GM21619 (cell line): Measurements from ENCODE around the gene SSBP3.
A peak's percentile ranks its signal among the peaks of the same experiment; 100 is the strongest.

ENCODE experiments used
- ATAC-seq: cut with Tn5 transposase; IDR thresholded peaks from one replicate; pipeline ENCODE4 v1.9.1; 2021; ENCODE audit not compliant: unreplicated experiment

SSBP3 gene

DNA sequence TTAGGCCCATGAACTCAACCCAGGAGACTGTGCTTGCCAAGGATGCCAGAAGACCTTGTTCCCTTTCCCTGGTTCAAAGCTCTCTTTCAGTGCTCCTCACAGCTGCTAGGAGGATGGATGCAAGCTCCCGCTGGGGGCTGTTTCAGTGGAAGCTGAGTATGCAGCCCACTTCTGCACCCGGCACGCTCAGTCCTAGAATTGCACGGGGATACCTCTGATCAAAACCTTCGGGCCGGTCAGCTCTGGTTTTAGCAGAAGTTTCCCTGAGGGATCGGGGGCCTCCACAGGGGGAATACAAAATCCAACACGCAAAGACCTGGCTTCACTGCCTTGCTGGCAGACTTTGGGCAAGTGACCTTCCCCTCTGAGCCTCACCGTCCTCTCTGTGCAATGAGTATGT, 4.2 kb upstream of the SSBP3 start:
- no peak for ATAC-seq

DNA sequence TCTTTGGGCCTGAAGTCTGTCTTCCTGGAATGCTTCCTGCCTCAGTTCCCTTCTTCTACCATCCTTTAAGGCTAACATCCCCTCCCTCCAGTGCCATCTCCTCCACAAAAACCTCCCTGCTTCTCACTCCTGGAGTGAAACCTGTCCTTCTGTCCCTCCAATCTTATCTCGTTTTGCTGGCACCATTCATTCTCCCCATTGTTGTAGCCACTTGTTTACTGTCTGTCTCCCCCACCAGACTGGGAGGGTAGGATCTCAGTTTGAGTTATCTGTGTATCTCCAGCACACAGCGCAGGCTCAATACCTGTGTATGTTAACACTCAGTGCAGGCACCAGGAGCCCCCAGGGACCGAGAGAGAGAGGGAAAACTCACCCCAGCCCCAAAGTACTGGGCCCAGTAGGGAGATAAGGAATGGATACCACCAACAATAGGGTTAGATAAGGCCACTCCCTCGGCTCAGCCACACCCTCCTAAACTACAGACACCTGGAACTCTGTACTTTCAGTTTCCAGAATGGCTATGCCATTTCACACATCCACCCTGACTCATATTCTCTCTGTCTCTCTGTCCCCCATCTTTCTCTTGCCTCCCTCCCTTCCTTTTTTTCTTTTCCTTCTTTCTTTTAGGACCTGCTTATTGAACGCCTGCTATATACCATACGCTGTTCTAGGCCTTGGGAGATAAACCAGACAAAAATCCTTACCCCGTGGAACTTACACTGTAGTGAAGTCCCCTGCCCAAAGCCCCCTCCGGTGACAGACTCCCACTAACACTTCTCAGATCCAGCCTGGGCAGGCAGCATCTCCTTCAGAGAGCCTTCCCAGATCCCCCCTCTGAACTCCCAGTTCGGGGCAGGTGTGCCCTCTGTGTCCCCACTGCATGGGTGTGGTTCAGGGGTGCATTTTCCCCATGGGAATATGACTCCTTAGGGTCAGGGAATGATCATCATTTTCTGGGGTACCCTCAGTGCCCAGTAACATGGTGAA, 3.3 kb upstream of the SSBP3 start:
- ATAC-seq = peak; percentile 34

DNA sequence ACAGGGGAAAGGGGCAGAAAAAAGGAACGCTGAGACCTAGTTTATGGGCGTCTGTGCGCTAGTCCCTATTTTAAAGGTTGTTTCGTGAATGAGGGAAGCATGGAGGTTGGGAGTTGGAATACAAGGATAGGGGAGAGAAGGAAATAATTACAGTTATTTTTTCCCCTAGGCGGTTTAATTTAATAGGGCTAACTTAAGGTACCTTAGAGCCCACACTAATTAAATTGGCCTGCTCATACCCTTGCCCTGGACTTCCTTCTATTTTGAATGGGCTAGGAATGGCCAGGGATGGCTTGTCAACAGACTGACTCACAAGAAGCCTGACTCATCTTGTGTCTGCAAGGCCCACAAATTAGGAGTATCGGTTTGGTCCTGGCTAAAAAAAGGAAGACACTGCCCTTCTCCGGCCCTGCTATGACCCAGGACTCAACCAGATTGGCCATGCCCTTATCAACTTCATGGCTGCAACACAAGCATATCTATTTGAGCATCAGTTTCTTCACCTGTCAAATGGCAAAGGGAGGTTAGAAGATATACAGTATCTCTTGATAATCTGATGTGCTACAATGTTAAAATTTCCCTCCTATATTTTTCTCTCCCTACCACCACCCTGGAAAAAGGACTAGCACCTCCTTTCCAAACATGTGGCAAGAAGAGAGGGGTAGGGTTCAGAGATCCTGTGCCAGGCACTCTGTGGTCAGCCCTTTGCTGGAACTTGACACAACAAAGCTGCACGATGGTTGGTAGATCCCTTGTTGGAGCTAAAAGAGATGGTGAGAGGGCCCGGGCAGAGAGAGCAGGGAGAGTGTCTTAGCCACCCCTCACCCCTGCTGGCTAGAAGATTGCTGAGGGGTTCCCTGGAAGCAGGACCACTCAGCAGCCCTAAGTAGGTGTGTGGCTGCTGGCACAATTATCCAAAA, 2.2 kb upstream of the SSBP3 start:
- no peak for ATAC-seq

DNA sequence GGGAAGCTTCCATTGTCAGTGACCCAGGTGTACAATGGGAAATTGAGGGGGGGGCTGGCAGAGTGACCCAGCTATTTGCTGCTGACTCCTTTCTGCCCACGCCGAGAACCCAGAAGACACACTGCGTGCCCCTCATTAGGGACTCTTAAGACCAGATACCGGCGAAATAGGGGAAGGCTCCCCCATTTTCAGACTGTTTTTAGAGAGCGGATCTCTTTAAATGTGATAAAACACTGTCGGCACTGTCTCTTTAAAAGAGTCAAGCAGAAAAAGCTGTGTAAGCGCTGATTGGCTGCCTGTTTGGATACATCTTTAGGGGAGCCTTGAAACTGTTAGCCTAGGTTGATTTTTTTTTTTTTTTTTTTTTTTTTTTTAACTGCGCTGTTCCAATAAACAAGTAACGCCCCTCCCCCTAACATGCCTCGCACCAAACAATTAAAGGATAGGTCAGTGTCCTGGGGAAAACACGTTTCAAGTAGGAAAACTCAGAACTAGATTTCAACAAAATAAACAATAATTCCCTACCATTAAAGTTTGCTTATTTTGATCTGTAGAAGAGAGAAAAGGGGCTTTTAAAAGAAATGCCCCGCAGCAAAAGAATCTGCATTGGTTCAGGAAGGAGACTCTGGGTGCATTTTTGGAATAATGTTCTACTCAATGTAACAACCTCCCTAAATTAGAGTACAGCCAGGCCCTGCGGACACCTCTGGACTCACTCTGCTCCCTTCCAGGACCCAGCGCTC, 1.4 kb upstream of the SSBP3 start:
- ATAC-seq = peak; percentile 20

DNA sequence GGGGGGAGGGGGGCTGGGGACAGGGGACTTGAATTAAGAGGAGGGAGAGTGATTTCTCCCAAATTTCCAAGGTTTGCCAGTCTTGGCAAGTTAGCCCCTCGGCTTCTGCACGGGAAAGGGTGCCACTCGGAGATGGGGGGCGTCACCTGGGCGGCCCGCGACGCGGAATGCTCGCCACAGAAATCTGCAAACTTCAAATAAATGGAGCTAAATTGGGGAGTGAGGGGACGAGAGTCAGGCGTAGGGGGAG, 885 bp upstream of the SSBP3 start:
- ATAC-seq = no peak

DNA sequence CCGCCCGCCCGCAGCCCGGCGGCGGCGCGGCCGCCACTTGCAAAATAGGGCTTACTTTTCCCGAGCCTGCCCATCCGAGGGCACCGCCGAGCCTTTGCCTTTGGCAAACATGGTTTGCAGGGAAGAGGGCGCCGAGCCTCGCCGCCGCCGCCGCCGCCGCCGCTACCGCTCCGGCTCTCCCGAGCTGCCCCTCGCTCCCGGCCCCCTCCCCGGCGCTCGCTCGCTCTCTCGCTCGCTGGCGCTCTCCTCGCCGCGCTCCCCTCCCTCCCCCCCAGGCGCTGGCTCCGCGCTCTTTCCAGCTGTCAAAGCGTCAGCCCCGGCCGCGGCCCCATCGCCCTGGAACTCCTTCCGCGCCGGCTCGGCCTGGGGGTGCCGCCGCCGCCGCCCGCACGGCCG, 298 bp downstream of the SSBP3 start:
- ATAC-seq = no peak

DNA sequence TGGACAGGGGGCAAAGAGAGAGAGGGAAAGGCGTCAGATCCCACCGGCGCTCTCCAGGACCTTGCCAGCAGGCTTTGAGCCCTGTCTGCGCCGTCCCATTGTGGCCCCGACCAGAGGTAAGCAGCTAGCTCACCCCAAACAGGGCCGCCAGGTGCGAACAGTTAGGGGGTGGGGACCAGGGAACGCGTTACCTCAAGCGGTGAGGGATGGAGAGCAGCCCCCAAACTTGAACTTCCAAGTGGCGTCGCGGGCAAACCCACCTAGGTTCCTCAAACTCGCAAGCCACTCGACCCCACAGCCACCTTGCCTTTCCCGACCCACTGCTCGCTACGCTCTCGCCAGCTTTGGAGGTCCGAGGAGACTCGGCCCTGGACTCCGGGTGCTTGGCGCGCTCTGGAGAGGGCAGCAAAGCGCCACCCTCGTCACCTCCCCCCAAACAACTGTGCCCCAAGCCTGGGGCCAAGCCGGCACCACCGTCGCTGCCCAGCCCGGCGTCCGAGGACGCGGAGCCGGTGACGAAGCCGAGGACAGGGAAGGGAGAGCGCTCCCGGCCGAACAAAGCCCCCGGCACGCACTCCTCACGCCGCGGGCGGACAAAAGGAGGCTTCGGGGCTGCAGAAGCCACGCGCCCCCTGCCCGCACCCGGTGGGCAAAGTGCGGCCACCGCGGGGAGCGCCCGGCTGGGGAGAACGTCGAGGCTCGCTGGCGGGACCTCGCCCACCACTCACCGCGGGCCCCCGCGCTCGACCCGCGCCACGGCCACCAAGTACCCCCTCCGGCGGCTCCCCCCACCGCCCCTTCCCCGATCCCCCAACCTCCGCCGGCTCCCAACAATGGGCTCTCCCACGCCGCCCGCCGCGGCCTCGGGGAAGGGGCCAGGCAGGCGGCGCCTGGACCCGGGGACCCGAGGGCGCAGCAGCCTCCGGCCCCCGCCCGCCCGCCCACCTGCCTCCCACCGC, 976 bp downstream of the SSBP3 start:
- ATAC-seq = peak; percentile 2

DNA sequence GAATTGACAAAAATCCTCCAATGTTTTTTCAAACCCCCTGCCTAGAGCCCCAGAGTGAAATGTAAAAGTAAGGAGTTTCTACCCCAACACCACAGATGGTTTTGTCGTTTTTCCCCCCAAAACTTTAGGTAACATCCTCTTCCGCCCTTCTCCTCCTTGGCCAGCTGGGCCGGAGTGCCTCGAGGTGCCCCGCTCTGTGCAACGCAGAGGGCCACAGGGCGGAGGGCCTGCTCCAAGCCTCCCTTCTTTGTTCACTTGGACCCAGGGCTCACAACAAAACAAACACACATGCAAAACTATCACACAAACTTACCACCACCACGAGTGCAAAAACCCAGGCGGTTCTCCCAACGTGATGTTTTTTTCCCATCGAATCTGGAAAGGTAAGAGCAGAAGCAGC, 1.9 kb downstream of the SSBP3 start:
- ATAC-seq = no peak

DNA sequence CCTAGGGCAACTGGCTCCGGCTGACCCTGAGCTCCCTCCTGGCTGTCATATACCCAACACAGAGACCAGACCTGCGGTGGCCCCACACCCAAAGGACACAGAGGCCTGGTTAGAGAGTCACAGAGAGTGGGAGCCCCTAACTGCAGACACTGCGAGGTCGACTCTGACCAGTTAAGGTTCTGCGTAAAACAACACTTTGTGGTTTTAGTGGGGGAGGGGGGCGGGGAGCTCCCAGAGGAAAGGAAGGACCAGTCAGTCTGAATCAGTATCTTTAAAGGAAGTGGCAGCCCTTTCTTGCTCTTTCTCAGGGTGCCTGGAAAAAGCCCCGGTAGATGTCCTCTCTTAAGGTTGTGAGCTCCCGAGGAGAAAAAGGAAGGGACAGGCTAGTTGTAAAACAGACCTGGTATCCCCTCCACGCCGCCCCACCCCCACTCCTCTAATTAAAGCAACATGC, 2.4 kb downstream of the SSBP3 start:
- no peak for ATAC-seq

DNA sequence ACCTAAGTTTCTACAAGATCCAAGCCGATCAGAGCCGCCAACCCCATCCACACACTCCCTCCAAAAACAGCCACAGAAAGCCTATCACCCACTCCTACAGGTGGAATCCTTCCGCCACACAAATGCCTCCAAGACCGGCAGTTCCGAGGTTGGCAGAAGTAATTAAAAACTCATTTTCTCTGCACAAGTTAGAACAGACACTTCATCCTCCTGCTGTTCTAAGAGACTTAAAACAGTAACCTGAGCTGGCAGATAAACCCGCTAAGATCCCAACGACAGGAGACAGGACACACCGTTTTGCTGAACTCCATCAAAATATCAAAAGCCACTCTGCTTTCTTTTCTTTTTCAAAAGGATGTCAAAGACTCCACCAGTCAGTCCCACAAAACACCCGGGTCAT, 2.8 kb downstream of the SSBP3 start:
- no peak for ATAC-seq

DNA sequence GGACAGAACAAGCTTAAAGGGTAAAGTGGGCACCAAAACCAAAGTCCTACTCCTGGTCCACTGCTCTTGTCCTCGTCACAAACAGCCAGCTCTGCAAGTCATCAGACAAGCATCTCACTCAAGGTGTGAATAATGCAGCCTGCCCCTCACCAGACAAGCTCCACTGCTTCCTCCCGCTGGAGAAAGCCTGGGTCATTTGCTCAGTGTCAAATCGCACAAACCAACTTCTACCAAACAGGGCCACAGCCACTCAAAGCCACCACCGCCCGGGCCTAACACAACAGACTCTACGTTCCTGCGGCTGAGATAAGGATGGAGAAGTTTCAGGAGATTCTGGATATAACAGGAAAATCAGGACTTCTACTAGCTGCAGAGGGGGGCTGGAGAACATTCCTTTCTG, 3.3 kb downstream of the SSBP3 start:
- ATAC-seq = no peak

DNA sequence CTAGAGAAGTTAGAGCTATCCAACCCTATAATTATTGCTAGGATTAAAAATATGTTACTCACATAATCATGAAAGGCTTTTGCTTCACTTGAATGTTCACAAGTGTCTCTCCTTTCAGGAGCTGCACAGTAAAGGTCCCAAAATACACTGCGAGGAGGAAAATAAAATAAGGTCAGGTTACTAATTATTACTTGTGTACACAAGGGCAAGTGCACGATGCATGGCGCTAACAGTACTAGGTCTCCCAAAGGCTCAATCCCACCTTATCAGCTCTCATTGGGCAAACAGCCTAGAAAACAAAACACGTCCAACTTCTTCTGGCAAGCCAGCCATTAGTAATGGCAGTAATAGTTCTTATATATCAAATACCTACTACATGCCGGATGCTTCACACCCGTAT, 4.4 kb downstream of the SSBP3 start:
- no peak for ATAC-seq

DNA sequence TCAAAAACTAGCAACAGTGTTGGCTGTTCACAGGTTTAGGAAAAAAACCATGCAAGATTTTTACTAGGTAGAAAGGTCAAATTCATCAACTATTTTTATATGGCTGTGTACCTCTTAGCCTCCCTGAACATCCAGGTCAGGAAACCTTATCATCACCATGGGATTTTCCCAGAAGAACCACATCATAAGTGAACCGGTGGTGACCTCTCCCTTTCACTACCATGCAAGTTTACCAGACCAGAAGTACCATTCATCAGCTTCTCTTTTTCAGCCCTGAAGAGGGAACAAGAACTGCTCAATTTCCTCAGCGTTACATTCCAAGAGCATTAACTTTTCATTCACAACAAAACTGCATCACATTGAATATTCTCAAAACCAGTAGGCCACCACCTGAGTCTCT, 5.9 kb downstream of the SSBP3 start:
- no peak for ATAC-seq

DNA sequence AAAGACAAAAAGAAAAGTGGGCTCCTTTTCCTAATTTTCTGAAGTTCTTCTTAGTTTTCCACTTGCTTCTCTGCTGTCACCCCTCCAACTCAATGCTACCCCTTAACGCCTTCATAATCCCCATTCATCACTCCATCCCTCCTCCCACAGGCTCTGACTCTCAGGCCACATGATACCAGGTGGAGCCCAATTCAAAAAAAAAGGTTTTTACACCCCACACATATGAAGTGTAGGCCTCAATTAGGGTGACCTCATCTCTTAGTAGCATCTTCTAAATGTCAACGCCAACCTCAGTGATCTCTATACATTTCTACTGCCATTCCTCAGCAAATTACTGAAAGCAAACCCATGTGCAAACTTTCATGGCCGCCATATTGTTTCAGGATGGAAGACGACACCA, 6.4 kb downstream of the SSBP3 start:
- ATAC-seq = no peak

DNA sequence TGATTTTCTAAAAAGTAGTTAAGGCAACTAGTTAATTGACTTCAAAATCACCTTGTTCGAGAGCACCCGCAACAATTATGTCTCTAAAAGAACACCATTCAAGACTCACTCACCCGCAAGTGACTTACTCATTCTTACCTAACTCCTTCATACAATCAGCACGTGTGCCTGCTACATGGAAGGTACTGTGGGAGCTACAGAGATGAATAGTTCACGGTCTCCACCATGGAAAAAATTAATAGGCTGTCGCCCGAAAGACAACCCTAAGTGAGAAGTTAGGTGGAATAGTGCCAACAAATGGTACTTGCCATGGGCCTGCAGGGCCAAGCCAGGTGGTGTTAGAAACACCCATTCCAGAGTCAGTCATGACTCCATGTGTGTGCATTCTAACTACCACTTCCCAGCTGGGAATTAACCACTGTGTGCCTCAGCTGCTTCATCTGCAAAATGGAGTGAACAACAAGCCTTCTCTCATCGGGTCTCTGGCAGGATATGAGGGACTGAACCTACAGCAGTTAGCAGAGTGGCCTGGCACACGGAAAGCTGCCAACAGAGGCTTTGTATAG, 7.1 kb downstream of the SSBP3 start:
- no peak for ATAC-seq

DNA sequence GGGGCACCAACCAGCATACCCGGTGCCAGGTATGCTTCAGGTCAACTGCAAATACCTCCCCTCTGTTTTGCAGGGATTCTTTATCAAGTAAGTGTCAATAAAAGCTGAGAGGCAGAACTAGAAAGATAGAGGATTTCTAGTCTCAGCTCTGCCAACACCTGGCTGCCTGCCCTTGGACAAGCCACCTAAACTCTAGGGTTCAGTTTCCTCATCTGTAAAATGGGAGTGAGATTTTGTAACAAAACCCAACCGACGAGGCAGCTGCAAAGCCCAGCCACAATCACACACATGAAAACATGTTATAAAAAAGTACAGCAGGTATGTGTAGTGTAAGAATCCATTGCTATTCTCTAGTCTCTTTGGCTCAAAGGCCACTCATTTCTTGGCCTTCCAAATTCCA, 8.2 kb downstream of the SSBP3 start:
- no peak for ATAC-seq

DNA sequence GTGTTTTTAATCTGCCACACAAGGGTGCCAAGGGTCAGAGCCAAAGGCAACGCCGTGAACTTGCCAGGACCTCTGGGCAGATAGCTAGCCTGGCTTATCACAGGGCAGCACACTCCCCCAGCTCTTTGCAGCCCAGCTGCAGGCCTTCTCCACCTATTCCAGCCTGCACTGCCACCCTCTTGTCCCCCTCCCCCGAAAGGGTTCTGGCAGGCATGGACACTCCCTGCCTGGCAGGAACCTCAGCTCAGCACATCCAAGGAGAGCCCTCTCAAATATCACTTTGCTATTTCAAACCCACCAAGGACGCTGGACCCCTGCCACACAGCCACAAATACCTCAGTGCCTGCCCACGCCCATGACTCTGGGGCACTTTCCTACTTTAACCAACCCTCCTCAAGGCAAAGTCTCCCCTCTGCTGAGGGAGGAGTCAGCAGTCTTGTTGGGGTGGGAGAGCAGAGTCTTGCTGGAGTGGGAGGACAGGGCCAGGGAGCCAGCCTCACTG, 9.1 kb downstream of the SSBP3 start:
- ATAC-seq = no peak

DNA sequence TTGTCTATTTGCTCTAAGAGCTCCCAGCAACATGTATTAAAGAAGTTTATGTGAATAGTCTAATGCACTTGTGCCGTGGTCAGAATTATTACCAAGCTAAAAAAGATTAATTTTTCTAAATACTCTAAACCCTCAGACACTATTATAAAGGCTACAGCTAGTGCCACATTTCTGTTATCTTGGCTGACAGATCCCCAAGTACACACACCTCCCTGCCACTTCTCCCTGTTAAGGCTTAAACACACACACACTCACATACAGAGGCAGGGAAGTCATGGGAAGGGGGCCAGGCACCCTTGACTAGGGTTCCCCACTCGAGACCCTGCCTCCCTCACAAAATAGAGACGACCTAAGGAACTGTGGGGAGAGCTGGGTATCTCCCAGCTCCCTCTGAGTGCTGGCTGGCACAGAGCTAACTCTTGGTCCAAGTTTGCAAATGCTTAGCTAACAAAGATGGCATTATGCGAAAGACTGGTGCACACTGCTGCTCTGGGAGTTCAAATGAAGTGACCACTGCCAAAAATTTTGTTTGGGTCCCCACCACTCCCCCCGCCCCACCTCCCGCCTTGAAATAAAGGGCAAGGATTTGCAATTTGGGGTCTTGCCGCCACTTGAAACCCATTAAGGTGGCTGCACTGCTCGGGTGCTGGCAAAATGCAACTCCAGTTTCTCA, 9.8 kb downstream of the SSBP3 start:
- no peak for ATAC-seq

DNA sequence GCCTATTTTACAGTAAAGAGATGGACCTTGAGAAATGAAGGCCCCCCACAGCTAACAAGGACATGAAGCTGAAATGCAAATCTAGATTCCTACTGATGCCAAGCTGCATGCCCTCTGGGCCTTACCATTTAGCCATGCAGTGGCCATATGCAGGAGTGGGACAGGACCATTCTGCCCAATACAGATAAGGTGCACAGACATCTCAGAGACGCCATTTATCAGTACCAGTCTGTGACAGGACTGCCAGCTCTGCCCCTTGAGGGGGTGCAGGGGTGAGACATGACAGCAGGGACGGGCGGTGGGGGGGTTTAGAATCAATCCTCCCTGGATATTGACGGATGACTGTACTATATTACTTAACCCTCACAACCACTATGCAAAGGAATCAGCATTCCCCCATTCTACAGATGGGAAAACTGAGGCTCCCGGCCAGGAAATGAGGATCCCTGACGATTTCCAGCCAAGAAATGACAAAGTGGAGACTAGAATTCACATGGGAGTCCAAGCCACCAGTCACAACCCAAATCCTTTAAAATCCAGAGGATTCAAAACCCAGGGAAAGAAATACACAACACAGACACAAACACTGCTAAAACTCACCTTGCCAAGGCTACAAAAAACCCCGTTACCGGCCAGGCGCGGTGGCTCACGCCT, 10.8 kb downstream of the SSBP3 start:
- no peak for ATAC-seq
